Hematopoietic multipotent progenitor cell treated with erythropoietin and hydrocortisone succinate and interleukin-3 and kit ligand, for 4 days (in vitro differentiated cells): ENCODE measurements around the gene WDPCP.
"Not testable (repeated sequence)": the region's sequence is repeated elsewhere in the genome, so short reads cannot be mapped to it uniquely, and the experiment has no call there.

Source experiments
- DNase-seq: peaks from one replicate; pipeline ENCODE4 v3.0.0-alpha.2; 2015

Gene WDPCP

GRCh38 chr2:63195310-63195709 is 393.0 kb downstream of the WDPCP start:
- DNase-seq, result no peak

DNA sequence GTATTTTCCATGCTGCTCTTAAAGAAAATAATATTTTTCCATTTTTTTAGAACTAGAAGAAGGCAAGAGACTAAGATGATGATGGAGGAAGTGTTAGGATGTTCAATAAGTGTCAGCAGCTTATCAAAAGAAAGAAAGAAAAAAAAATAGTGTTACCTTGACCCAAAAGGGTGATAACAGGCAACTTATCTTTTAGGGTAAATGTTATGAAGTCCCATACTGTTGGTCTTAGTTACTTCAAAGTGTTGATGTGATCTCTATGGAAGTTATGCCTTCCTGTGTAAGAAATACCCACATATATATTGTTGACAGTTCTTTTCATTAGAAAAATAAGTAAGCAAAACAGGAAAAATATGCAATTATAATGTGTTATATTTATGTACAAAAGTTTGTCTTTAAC is 394.1 kb downstream of the WDPCP start:
- no peak for DNase-seq

GRCh38 chr2:63192889-63193774 is 395.1 kb downstream of the WDPCP start:
- no peak for DNase-seq

DNA sequence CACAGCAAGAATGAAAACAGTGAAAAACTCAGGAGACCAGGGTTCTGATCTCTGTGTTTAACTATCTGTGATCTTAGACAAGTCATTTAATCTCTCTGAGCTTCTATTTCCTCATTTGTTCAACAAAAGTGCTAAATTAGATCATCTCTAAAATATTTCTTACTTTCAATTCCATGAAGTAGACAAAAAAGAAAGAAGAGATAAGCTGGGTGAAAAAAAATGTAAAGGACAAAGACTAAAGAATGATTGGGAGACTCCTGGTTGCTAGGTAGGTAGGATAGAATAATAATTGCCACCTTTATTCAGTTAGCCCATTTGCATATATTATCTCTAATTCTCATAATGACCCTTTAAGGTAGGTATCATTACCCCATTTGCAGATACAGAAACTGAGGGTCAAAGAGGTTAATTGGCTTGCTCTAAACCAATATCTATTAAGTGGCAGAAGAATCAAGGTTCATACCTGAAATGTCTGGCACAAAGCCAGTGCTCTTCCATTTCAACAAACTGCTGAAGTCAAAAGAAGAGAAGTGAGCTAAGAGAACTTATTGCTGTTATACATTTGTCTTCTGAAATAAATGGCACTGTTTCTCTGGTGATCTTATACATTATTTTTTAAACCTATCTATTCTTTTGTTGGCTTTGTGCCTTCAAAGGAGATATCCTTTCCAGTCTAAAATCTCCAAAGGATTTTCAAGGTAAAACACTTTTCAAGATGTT is 395.9 kb downstream of the WDPCP start:
- no peak for DNase-seq

GRCh38 chr2:63189026-63189425 is 399.3 kb downstream of the WDPCP start:
- peak; percentile 62 for DNase-seq

DNA sequence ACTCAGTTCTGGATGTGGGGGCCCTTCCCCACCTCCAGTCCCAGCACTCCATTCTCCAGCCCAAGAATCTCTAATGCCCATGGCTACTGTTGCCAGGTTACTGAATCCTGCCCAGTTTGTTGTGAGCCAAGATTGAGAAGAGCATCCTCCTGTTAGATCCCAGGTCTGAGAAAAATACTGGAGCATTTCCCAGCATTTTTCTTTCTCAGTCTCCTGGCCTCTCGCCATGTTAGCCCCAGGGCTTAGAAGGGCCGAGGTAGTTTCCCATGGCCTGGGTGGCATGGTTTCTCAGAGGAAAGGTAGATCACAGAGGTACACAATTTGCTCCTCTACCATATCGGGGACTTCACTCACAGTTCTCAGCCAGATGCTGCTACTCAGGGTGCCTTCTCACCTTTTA is 401.9 kb downstream of the WDPCP start:
- DNase-seq, result no peak

DNA sequence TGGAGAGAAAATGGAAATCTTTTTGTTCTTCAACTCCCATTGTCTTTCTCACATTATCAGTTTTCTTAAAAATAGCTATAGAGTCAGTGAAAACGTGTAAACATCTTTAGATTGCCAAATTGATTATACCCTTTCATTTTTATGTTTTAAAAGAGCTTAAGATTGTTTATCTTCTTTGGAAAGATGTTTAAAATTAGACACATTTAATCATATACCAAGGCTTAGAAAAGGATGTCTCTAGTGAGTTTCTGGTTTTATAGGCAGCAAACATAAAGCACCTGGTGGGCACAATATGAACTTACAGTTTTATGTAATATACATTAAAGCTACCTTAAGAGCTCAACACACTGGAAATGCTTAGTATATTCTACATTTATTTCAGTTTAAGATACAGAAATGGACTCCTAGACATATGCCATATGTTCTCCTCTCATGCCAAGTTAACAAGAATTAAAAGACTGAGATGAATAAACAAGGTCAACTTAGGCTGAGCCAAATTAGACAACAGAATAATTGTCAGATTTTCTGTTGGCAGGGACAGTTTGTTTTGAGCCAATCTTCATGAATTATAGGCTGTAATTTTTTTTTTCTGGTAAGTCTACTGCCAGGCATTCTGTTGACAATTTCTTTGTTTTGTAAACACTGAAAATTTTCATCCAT is 425.0 kb downstream of the WDPCP start:
- peak; percentile 7 for DNase-seq

GRCh38 chr2:63159262-63159661 is 429.0 kb downstream of the WDPCP start:
- DNase-seq, result no peak

DNA sequence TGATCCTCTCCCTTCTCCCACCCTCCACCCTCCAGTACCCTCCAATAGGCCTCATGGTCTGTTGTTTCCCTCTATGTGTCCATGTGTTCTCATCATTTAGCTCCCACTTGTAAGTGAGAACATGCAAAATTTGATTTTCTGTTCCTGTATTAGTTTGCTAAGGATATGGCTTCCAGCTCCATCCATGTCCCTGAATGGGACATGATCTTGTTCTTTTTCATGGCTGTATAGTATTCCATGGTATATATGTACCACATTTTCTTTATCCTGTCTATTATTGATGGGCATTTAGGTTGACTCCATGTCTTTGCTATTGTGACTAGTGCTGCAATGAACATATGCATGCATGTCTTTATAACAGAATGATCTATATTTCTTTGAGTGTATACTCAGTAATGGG is 451.6 kb downstream of the WDPCP start:
- DNase-seq, result not testable (repeated sequence)

DNA sequence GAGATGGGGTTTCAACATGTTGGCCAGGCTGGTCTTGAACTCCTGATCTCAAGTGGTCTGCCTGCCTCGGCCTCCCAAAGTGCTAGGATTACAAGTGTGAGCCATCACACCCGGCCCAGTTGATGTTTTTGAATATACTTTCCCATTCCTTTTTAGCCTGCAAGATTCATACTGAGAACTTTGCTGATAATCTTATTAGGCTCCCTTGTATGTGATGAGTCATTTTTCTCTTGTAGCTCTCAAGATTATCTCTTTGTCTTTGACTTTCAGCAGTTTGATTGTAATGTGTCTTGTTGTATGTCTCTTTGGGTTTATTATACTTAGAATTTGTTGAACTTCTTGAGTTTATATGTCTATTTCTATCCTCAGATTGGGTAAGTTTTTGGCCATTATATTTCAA is 456.3 kb downstream of the WDPCP start:
- DNase-seq, result no peak

GRCh38 chr2:63131196-63131595 is 457.1 kb downstream of the WDPCP start:
- peak; percentile 19 for DNase-seq

DNA sequence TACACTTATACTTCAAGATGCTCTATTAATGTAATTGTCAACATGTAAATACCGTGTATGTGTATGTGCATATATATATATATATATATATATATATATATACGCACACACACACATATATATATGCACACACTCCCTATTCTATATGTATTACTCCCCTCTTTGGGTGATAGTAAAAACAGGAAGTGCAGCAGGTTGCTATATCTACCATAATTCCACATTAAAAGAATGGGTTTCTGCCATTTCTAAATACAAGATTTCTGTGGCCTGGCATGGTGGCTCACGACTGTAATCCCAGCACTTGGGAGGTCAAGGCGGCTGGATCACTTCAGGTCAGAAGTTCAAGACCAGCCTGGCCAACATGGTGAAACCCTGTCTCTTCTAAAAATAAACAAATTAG is 460.7 kb downstream of the WDPCP start:
- no peak for DNase-seq

DNA sequence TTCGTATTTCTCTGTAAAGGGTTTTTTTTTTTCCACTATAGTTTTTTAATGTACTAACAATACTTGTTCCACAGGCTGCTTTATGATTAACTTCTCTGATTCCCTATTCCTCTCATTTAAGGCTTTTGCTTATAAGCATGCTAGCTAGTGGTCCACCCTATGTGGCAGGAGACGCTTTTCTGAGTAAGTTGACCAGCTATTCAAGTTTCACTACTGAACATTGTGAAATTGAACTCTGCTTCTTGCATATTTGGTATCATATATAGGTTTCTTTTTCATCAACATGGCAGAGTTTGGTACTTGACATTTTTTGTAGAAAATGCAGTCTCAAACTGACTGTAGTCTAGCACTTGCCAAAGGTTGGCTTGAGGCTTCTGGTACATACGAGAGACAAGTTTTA is 463.4 kb downstream of the WDPCP start:
- no peak for DNase-seq

DNA sequence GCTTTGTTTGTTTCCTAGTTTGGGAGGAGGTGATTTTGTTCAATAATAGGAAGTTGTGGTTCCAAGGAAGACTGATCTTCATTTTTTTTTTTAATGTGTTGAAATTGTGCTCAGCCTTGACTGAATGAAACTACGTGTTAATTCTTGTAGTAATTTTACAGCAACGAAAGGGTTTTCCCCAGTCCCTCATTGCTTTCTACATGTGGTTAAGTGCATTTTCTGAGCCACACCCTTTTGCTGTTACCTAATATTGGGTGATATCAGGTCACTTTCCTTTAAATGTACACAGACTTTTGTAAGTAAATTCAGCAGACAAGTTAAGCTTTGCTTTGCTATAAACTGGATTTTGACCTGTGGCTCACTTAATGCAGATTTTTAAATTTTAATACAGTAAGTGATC is 464.1 kb downstream of the WDPCP start:
- peak; percentile 31 for DNase-seq

DNA sequence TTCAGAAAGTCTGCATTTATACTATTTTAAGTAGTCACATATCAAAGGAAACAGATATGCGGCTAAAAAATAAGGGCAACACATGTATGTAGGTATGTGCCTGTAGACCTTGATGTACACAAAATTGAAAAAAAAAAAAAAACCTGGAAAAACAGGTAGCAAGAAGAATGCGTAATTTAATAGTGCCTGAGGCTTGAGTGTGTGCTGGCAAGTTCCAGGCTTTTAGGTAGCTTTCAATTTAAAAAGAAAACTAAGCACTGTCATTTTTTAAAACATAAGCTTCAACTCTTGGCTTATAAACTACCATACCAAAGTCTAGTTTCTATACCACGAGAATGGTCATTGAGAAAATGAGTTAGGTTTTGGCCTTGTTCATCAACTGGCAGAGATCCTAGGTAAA is 465.4 kb downstream of the WDPCP start:
- DNase-seq, result no peak

- no peak for DNase-seq
Measured at GRCh38 chr2:63121055-63121834, 467.0 kb downstream of the WDPCP start.

GRCh38 chr2:63118821-63119220 is 469.5 kb downstream of the WDPCP start:
- no peak for DNase-seq

- DNase-seq, result no peak
Measured at GRCh38 chr2:63104482-63104881, 483.8 kb downstream of the WDPCP start.

DNA sequence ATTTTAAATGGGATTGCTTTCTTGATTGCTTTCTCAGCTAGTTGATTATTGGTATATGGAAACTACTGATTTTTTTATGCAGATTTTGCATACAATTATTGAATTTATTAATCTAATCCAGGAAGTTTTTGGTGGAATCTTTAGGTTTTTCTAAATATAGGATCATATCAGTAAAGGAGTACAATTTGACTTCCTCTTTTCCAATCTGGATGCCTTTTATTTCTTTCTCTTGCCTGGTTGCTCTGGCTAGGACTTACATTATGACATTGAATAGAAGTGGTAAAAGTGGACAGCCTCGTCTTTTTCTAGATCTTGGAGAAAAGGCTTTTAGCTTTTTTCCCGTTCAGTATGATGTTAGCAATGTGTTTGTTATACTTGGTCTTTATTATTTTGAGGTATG is 486.3 kb downstream of the WDPCP start:
- no peak for DNase-seq

DNA sequence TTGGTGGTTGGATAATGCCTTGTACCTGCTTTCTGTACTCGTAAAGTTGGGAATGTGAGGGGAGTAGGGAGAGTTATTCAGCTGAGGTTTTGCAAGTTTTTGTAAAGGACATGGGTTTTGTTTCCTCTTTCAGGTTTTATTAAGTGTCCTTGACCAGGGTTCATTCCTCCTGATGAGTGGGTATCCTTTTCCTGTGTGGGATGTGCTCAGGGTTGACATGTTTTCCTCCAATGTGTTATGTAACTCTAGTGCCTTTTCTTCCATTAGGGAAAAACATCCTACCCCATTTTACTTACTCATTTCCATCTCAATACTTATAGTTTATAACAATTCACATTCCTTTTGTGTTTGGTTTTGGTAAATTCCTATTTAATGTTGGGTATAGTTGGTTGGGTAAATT is 489.2 kb downstream of the WDPCP start:
- DNase-seq, result no peak

GRCh38 chr2:63096491-63096890 is 491.8 kb downstream of the WDPCP start:
- no peak for DNase-seq

DNA sequence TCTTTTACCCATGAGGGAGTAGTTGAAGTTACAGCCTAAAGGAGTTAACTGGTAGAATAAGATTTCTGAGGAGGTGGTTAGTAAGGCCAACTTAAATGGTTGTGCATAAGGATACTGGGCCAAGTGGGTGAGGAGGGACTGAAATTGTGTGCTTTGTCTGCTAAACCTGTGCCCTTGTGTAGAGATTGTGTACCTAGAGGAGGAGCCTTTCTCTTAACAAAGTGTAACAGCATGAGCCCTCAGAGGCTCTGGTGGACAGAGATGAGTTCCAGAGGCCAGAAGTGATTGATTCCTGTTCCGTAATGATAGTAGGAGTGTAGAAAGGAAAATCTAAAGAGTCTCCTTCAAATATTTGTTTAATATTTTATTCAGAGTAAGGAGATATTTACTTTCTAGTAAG is 494.8 kb downstream of the WDPCP start:
- no peak for DNase-seq

GRCh38 chr2:63092857-63093256 is 495.4 kb downstream of the WDPCP start:
- no peak for DNase-seq
